ENCODE results near the gene STX4. TPM values are rescaled to one million over a fixed set of nuclear protein-coding genes. Genes with fewer than 3 reads are reported as not detected.
A peak's percentile ranks its signal among the peaks of the same experiment; 100 is the strongest.

Gene STX4
- total RNA-seq, 1 experiment from 2014 or later, result 66.7 TPM

- Mint-ChIP-seq H3K9me3 (ENCODE audit: unreplicated experiment) (no peaks in the 10 kb centered on the region), H3K27ac (ENCODE audit: low read depth, unreplicated experiment) (no peak overlapping the region), H3K4me1 (ENCODE audit: insufficient read depth, unreplicated experiment) (peaks cover 7% of the 10 kb centered on the region), H3K36me3 (ENCODE audit: insufficient read depth, unreplicated experiment) (peaks cover 21% of the 10 kb centered on the region), H3K27me3 (ENCODE audit: insufficient read depth, unreplicated experiment) (no peaks in the 10 kb centered on the region), H3K4me3 (ENCODE audit: unreplicated experiment) (no peak overlapping the region)
- no peak for DNase-seq (ENCODE audit: unreplicated experiment)
- BruUV-seq (replicated peaks), result no TSS peak
- ChIA-PET CTCF (interaction anchor here (0.7 to 1.7 kb wide), 2 partner anchors 19 to 97 kb away, joined by 3 to 4 read pairs; no protein-coding TSS in a partner anchor), POLR2A (interaction anchor here (0.7 kb wide), 1 partner anchor 380 kb away, joined by 3 read pairs; no protein-coding TSS in a partner anchor)
- no peak for TF ChIP-seq CTCF (IDR thresholded peaks at IDR 0.05; ENCODE audit: unreplicated experiment)
- intact Hi-C loops (cut with micrococcal nuclease), result no loop called here
Observed at GRCh38 chr16:31080035-31080629, 46.8 kb downstream of the STX4 start.

GRCh38 chr16:31080756-31081419 is 47.5 kb downstream of the STX4 start:
- ChIA-PET POLR2A (interaction anchor here (0.6 to 1.0 kb wide), 4 partner anchors 9 to 47 kb away, joined by 3 read pairs; no protein-coding TSS in a partner anchor), CTCF (no interaction called here)
- TF ChIP-seq CTCF (IDR thresholded peaks at IDR 0.05; ENCODE audit: unreplicated experiment), result no peak
- Mint-ChIP-seq H3K27me3 (ENCODE audit: insufficient read depth, unreplicated experiment) (no peaks in the 10 kb centered on the region), H3K4me1 (ENCODE audit: insufficient read depth, unreplicated experiment) (peaks cover 6% of the 10 kb centered on the region), H3K36me3 (ENCODE audit: insufficient read depth, unreplicated experiment) (peaks cover 21% of the 10 kb centered on the region), H3K9me3 (ENCODE audit: unreplicated experiment) (no peaks in the 10 kb centered on the region), H3K4me3 (ENCODE audit: unreplicated experiment) (no peak overlapping the region), H3K27ac (ENCODE audit: low read depth, unreplicated experiment) (no peak overlapping the region)
- intact Hi-C loops (cut with micrococcal nuclease), result no loop called here
- DNase-seq (ENCODE audit: unreplicated experiment), result no peak
- BruUV-seq (replicated peaks), result no TSS peak

GRCh38 chr16:31081428-31082351 is 48.3 kb downstream of the STX4 start:
- ChIA-PET CTCF (interaction anchor here (0.6 kb wide), 1 partner anchor 355 kb away, joined by 3 read pairs; no protein-coding TSS in a partner anchor), POLR2A (interaction anchor here (0.6 to 1.0 kb wide), 3 partner anchors 10 to 363 kb away, joined by 3 read pairs; no protein-coding TSS in a partner anchor)
- Mint-ChIP-seq H3K4me3 (ENCODE audit: unreplicated experiment) (no peak overlapping the region), H3K27ac (ENCODE audit: low read depth, unreplicated experiment) (peak overlapping the region; percentile 6), H3K4me1 (ENCODE audit: insufficient read depth, unreplicated experiment) (peaks cover 6% of the 10 kb centered on the region), H3K36me3 (ENCODE audit: insufficient read depth, unreplicated experiment) (peaks cover 21% of the 10 kb centered on the region), H3K27me3 (ENCODE audit: insufficient read depth, unreplicated experiment) (no peaks in the 10 kb centered on the region), H3K9me3 (ENCODE audit: unreplicated experiment) (no peaks in the 10 kb centered on the region)
- TF ChIP-seq CTCF (IDR thresholded peaks at IDR 0.05; ENCODE audit: unreplicated experiment), result no peak
- intact Hi-C loops (cut with micrococcal nuclease), result no loop called here
- no TSS peak for BruUV-seq (replicated peaks)
- no peak for DNase-seq (ENCODE audit: unreplicated experiment)
